ENCODE data around the gene CDH15. TPM values are rescaled to one million over a fixed set of nuclear protein-coding genes. Genes with fewer than 3 reads are reported as not detected.

Gene CDH15
- total RNA-seq, 1 donor from 2014 or later, result not detected

DNA sequence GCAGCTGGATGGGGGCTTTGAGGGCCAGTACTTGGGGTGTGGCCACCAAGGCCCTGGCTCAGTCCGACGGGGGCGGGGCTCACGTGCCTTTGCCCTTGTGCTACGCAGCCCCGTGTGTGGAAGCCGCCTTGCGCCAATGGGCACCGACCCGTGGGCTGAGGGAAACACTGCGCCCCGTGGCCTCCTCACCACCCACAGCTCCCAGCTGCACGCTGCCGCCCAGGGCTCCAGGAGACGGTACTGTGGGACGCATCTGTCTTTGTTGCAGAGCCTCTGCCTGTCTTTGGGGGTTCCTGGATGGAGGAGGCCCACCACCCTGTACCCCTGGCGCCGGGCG is 7.6 kb downstream of the CDH15 start:
- no peaks in the 10 kb centered on the region for H3K9me3 ChIP-seq (ENCODE audit: low read depth)
- H3K27ac ChIP-seq, result no peak overlapping the region
- H4K20me1 ChIP-seq (ENCODE audit: low read depth), result no peaks in the 10 kb centered on the region
- H3K27me3 ChIP-seq, result no peaks in the 10 kb centered on the region
- no peaks in the 10 kb centered on the region for H3K79me2 ChIP-seq (ENCODE audit: low read depth)
- no peaks in the 10 kb centered on the region for H3K36me3 ChIP-seq
- H3K4me1 Mint-ChIP-seq, result no peaks in the 10 kb centered on the region
- TF ChIP-seq EZH2 (IDR thresholded peaks at IDR 0.05) (no peak), EZH2phosphoT487 (IDR thresholded peaks at IDR 0.05) (no peak)
- TF ChIP-seq, protein P1, sequence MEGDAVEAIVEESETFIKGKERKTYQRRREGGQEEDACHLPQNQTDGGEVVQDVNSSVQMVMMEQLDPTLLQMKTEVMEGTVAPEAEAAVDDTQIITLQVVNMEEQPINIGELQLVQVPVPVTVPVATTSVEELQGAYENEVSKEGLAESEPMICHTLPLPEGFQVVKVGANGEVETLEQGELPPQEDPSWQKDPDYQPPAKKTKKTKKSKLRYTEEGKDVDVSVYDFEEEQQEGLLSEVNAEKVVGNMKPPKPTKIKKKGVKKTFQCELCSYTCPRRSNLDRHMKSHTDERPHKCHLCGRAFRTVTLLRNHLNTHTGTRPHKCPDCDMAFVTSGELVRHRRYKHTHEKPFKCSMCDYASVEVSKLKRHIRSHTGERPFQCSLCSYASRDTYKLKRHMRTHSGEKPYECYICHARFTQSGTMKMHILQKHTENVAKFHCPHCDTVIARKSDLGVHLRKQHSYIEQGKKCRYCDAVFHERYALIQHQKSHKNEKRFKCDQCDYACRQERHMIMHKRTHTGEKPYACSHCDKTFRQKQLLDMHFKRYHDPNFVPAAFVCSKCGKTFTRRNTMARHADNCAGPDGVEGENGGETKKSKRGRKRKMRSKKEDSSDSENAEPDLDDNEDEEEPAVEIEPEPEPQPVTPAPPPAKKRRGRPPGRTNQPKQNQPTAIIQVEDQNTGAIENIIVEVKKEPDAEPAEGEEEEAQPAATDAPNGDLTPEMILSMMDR (IDR thresholded peaks at IDR 0.05), result no peak
- no peak overlapping the region for H3K4me2 ChIP-seq
- peaks cover under 1% of the 10 kb centered on the region for H3K4me1 ChIP-seq
- no peak overlapping the region for H3K4me3 ChIP-seq
- H3K36me3 Mint-ChIP-seq, result no peaks in the 10 kb centered on the region
- H3K27ac Mint-ChIP-seq, result no peak overlapping the region
- no peaks in the 10 kb centered on the region for H3K9me3 Mint-ChIP-seq
- DNase-seq (ENCODE audit: low spot score), result no peak
- no peak overlapping the region for H3K4me3 Mint-ChIP-seq
- H3K9ac ChIP-seq, result no peak overlapping the region
- H3F3A ChIP-seq (ENCODE audit: low read depth), result no peaks in the 10 kb centered on the region
- peaks cover 3% of the 10 kb centered on the region for H3K27me3 Mint-ChIP-seq (ENCODE audit: insufficient read depth, low read depth)
- H2AFZ ChIP-seq (replicated peaks), result no peak overlapping the region

DNA sequence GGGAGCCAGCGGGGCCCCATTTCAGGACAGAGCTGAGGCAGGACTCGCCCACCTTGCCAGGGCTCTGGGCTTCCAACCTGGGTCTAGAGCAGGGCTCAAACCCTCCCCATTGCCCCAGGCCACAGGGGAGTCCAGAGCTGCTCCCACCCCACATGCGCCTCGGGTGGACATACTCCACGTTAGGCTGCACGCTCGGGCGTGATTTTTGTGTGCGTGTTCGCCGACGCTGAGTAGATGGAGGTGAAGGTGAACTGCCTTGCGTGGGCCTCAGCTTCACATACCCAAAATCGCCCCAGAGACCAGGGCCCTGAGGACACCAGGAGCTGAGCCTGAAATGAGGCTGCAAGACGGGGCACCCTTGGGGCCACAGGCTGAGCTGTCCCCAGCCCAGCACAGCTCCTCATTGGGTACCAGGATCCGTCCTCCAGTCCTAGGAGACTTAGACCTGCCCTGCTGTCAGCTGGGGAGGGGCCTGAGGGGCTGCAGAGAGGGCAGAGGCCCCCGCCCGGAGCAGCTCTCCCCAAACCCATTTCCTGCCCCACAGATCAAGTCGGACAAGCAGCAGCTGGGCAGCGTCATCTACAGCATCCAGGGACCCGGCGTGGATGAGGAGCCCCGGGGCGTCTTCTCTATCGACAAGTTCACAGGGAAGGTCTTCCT is 8.2 kb downstream of the CDH15 start:
- H3K36me3 ChIP-seq, result no peaks in the 10 kb centered on the region
- Mint-ChIP-seq H3K4me1 (no peaks in the 10 kb centered on the region), H3K9me3 (no peaks in the 10 kb centered on the region), H3K4me3 (no peak overlapping the region), H3K27ac (no peak overlapping the region), H3K36me3 (no peaks in the 10 kb centered on the region), H3K27me3 (ENCODE audit: insufficient read depth, low read depth) (peaks cover 4% of the 10 kb centered on the region)
- H3K4me1 ChIP-seq, result no peaks in the 10 kb centered on the region
- H2AFZ ChIP-seq (replicated peaks), result no peak overlapping the region
- no peak overlapping the region for H3K4me3 ChIP-seq
- H3K79me2 ChIP-seq (ENCODE audit: low read depth), result no peaks in the 10 kb centered on the region
- H3K9ac ChIP-seq, result no peak overlapping the region
- no peaks in the 10 kb centered on the region for H3K27me3 ChIP-seq
- no peaks in the 10 kb centered on the region for H4K20me1 ChIP-seq (ENCODE audit: low read depth)
- H3K27ac ChIP-seq, result no peak overlapping the region
- no peak overlapping the region for H3K4me2 ChIP-seq
- H3F3A ChIP-seq (ENCODE audit: low read depth), result no peaks in the 10 kb centered on the region
- TF ChIP-seq EZH2 (IDR thresholded peaks at IDR 0.05) (no peak), EZH2phosphoT487 (IDR thresholded peaks at IDR 0.05) (no peak)
- TF ChIP-seq, protein P1 (IDR thresholded peaks at IDR 0.05), result no peak
- no peaks in the 10 kb centered on the region for H3K9me3 ChIP-seq (ENCODE audit: low read depth)
- no peak for DNase-seq (ENCODE audit: low spot score)

DNA sequence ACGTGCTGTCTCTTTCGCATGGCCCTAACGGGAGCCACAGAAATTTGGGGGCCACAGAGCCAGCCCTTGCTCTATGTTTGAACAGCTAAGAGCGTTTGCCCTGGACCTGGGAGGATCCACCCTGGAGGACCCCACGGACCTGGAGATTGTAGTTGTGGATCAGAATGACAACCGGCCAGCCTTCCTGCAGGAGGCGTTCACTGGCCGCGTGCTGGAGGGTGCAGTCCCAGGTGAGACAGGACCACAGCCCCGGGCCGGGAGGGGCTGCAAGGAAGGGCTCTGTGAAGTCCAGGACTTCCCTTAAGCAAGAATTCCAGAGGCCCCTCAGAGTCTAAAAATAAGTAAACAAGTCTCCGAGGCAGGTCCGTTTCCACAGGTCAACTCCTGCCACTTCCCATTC is 11.9 kb downstream of the CDH15 start:
- no peaks in the 10 kb centered on the region for H3K9me3 Mint-ChIP-seq

More for the DNA sequence above, 11.9 kb downstream of the CDH15 start:
- Histone ChIP-seq H3F3A (ENCODE audit: low read depth) (peaks cover 22% of the 10 kb centered on the region), H3K9me3 (ENCODE audit: low read depth) (no peaks in the 10 kb centered on the region), H4K20me1 (ENCODE audit: low read depth) (no peaks in the 10 kb centered on the region), H3K4me3 (no peak overlapping the region), H3K9ac (no peak overlapping the region), H3K4me2 (no peak overlapping the region), H2AFZ (replicated peaks) (no peak overlapping the region), H3K4me1 (no peaks in the 10 kb centered on the region), H3K36me3 (no peaks in the 10 kb centered on the region), H3K79me2 (ENCODE audit: low read depth) (no peaks in the 10 kb centered on the region), H3K27ac (no peak overlapping the region), H3K27me3 (peaks cover 4% of the 10 kb centered on the region)
- H3K27me3 Mint-ChIP-seq (ENCODE audit: insufficient read depth, low read depth), result peaks cover 8% of the 10 kb centered on the region
- DNase-seq (ENCODE audit: low spot score), result no peak
- H3K4me3 Mint-ChIP-seq, result no peak overlapping the region
- H3K4me1 Mint-ChIP-seq, result no peaks in the 10 kb centered on the region
- no peak overlapping the region for H3K27ac Mint-ChIP-seq
- TF ChIP-seq EZH2 (IDR thresholded peaks at IDR 0.05) (no peak), EZH2phosphoT487 (IDR thresholded peaks at IDR 0.05) (no peak)
- TF ChIP-seq, protein P1 (IDR thresholded peaks at IDR 0.05), result no peak
- H3K36me3 Mint-ChIP-seq, result no peaks in the 10 kb centered on the region

All from neural progenitor cell (in vitro differentiated cells).